HL-60/S4 treated with phorbol 12-myristate 13-acetate at 8.2 ng/mL for 4 days and 3 days (cell line): ENCODE results near the gene NME7.
"Not testable (repeated sequence)": the region's sequence is repeated elsewhere in the genome, so short reads cannot be mapped to it uniquely, and the experiment has no call there.

Experiments
- in situ Hi-C: fragments of 300-500 bp; cut with MboI; formaldehyde crosslinking; loops from 2 replicates; pipeline ENCODE4 v1.15.0; 2022; ENCODE audit warnings: low sequenced_read_pairs

Gene NME7

GRCh38 chr1:169308313-169309039, 59.1 kb downstream of the NME7 start:
- in situ Hi-C loops, result no loop called here

GRCh38 chr1:169307176-169307575, 60.4 kb downstream of the NME7 start:
- in situ Hi-C loops, result no loop called here

- in situ Hi-C loops, result no loop called here
These were observed 61.6 kb downstream of the NME7 start for GRCh38 chr1:169305948-169306347.

DNA sequence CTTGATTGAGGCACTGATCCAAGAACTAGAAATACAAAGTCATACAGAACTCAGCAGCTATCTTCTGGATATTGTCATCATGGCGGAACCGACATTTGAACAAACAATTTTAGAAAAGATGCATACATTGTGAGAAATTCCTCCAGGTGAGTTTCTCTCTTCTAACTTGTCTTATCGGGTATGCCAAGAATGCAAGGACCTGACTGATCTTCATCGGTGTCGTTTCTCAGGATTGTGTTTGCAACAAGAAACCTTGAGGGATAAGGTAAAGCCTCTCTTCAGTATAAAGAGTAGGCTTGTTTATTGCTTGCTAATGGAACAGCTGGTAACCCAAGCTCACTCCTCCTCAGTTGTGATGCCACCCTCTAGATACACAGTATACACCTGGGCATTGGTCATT, 62.2 kb downstream of the NME7 start:
- in situ Hi-C loops, result no loop called here

GRCh38 chr1:169300854-169301253, 66.7 kb downstream of the NME7 start:
- in situ Hi-C loops, result no loop called here

- in situ Hi-C loops, result no loop called here
These were observed 69.2 kb downstream of the NME7 start for GRCh38 chr1:169298441-169298840.

DNA sequence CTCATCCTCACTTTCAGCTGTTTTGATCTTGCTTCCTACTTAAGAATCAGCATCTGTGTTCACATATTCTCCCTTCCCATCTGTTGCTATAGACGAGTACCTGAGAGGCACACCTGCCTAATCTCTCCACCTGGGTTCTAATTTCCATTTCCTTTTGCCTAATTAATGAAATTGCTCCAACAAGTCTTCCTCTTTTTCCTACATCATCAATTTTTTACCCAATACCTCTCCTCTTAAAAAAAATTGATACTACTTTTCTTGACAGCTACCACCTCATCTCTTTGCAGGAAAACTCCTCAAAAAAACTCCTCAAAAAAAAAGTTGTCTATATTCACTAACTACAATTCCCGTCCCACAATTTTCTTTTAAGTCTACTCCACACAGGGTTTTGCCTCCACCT, 71.8 kb downstream of the NME7 start:
- in situ Hi-C loops, result no loop called here

DNA sequence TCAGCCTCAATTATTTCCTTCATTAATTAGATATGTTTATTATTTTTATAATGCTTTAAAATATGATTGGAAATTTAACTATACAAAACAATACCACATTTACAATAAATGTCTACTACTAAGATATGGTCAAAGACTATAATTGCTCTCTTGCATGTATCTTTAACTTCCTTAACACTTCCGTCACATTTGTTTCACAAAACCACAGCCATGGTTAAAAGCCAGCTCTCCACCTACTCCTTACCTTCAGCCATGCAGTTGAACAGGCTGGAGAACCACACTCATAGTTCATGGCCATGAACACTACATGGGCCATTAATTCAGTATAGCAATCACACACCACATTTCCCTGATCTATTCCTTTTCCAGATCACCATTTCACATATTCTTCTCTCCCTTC, 72.2 kb downstream of the NME7 start:
- in situ Hi-C loops, result no loop called here

DNA sequence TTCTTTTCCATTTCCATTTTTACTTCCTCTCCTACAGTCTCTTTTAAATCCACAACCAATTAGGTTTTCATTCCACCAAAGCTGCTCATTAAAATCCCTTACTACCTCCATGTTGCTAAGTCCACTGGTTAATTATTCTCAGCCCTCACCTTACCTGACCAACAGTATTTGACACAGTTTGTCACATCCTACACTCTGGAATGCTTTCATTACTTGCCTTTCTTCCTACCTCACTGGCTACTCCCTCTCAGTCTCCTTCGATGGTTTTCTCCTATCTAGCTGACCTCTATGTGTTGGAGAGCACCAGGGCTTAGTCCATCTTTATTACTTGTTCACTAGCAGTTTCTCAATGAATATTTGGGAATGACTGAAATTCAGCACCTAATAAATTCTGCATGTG, 78.6 kb downstream of the NME7 start:
- in situ Hi-C loops, result no loop called here

DNA sequence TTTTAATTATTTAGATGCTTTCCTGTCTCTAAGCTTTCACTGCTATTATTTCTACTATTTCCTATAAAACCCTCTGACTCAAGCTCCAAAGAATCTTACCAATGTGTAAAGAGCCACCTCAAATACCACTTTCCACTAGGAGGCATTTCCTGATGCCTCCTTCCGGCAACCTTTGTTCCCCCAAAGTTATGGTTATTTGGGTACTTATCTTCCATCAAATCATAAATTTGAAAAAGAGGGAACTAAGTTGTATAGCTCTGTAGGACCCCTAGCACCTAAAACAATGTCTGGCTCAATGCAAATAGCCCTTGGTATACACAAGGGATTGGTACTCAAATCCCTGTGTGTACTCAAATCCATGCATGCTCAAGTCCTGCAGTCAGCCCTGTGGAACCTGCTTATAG, 79.6 kb downstream of the NME7 start:
- in situ Hi-C loops, result no loop called here

DNA sequence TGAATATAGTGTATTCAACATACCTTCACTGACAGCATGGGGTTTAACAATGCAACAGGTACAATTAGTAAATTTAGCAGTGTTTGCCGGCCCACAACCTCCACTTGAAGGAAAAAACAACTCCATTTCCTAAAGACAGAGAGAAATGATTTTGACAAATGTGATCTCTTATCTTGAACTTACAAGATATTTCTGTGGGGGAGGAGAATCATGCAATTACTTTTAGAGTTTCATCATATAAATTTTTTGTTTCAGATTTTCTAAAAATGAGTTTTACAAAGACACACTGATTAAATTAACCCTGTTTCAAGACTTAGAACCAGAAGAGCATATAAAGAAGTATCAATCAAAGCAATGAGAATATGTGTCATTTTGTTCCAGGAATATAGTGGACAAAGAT, 80.3 kb downstream of the NME7 start:
- in situ Hi-C loops, result no loop called here

- in situ Hi-C loops, result not testable (repeated sequence)
These were observed 86.0 kb downstream of the NME7 start for GRCh38 chr1:169281562-169281961.

DNA sequence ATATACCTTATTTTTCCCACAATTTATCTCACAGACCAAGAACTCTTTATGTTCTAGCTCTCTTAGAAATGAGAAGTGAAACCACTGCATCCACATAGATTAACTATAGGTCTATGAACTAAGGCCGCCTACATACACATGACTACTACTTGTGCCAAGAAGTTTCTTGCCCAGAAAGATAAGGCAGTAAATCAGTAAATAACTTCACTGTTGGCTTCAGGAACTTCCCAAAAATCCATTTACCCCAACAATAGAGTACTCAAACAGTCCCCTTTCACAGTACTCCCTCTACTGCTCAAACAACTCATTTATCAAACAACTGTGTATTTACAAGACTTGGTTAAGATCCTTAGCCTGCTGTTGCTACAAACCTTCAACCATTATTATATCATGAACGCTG, 96.5 kb downstream of the NME7 start:
- in situ Hi-C loops, result no loop called here

GRCh38 chr1:169266133-169266532, 101.5 kb downstream of the NME7 start:
- in situ Hi-C loops, result no loop called here

DNA sequence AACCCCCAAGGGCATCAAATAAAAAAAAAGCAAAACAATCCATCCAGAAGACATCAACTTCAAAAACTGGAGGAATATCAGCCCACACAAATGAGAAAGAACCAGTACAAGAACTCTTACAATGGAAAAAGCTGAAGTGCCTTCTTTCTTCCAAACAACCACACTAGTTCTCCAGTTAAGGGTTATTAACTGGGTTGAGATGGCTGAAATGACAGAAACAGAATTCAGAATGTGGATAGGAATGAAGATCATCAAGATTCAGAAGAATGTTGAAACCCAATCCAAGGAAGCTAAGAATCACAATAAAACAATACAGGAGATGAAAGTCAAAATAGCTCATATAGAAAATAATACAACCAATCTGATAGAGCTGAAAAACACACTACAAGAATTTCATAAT, 104.5 kb downstream of the NME7 start:
- in situ Hi-C loops, result no loop called here

- in situ Hi-C loops, result no loop called here
These were observed 105.7 kb downstream of the NME7 start for GRCh38 chr1:169261884-169262283.

DNA sequence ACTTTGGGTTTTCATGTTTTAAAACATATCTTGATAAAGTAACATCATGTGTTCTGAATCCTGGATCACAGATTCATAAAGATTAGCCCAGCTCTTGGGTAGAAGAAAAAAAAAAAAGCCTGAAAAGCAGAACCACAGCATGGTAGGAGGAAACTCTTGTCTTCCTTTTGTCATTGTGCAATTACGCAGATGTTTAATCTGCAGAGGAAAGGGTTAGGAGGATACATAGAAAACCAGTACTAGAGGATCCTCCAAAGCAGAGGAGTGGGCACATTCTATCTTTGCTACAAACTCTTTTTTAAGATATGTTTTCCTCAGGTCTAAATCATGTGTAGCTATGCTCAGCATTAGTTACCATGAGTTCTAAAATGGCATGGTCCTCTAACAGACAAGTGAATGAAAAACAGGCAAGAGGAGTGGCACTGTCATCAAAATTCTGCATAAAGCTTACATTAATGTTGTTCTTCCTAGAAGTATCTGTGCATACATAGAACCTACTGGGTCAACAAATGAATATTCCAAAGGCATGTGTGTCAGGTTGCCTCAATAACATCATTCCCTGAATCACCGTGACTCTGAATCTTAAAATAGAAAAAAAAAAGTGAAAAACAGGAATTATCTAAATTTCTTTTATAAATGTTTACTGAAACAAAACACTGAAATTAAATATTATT, 107.0 kb downstream of the NME7 start:
- in situ Hi-C loops, result no loop called here

- in situ Hi-C loops, result no loop called here
These were observed 107.8 kb downstream of the NME7 start for GRCh38 chr1:169259816-169260215.

DNA sequence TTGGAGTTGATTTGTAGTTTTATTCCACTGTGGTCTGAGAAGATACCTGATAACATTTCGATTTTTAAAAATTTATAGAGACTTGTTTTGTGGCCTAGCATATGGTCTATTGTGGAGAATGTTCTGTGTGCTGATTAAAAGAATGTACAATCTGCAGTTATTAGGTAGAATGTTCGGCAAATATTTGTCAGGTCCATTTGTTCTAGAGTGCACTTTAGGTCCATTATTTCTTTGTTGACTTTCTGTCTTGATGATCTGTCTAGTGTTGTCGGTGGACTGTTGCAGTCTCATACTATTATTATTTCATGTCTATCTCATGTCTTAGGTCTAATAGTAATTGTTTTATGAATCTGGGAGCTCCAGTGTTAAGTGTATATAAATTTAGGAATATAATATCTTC, 116.8 kb downstream of the NME7 start:
- in situ Hi-C loops, result no loop called here

DNA sequence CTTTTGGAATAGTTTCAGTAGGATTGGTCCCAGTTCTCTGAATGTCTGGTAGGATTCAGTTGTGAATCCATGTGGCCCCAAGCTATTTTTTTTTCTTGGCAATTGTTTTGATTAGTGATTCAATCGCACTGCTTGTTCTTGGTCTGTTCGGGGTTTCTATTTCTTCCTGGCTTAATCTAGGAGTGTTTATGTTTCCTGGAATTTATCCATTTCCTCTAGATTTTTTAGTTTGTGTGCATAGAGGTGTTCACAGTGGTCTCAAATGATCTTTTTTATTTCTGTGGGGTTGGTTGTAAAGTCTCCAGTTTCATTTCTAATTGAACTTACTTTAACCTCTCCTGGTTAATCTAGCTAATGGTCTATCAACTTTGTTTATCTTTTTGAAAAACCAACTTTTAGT, 117.6 kb downstream of the NME7 start:
- in situ Hi-C loops, result no loop called here

GRCh38 chr1:169249611-169250010, 118.0 kb downstream of the NME7 start:
- in situ Hi-C loops, result no loop called here

DNA sequence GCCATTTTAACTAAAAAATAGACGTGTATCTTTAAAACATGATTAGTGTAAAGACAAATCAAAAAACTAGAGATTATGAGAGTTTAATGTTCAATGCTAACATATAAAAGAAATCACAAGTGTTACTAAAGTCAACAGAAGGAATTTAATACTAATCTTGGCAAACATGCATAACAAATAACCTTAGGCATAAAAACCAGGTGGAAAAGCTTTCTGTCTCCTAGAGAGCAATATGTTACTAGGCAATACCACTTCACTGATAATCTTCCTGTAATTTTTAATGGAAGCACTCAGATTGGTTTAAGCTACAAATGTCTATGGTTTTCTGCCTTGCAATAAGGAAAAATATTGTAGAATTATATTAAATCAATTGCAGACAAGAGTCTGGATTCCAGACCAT, 121.9 kb downstream of the NME7 start:
- in situ Hi-C loops, result no loop called here
